ENCODE data around the gene GDPD3. TPM values are rescaled to one million over a fixed set of nuclear protein-coding genes. Genes with fewer than 3 reads are reported as not detected.

Gene GDPD3
- total and polyA plus RNA-seq, 2 of the 13 experiments (the other 11 are each of a cell fraction or from before 2014, with no cell fraction given) = 18.7 to 20.6 TPM

GRCh38 chr16:30068750-30069610 lies 44.4 kb downstream of the GDPD3 start (continued):
- TF ChIP-seq ZFP91 (CRISPR knock-in tag; IDR thresholded peaks at IDR 0.05; ENCODE audit: borderline replicate concordance) = peak; percentile 43; the same call in 1 of the 2 replicates
- TF ChIP-seq GZF1 (CRISPR knock-in tag; IDR thresholded peaks at IDR 0.05) = no peak
- TF ChIP-seq TCF12 (IDR thresholded peaks at IDR 0.05) = no peak
- TF ChIP-seq TCF12 (CRISPR knock-in tag; IDR thresholded peaks at IDR 0.05) = no peak
- TF ChIP-seq SMAD1 (CRISPR knock-in tag; IDR thresholded peaks at IDR 0.05; ENCODE audit: borderline replicate concordance, low read depth) = no peak
- TF ChIP-seq ZNF512 (CRISPR knock-in tag; IDR thresholded peaks at IDR 0.05) = no peak
- TF ChIP-seq RAD21 (CRISPR knock-in tag; IDR thresholded peaks at IDR 0.05) = peak; percentile 42; the same call in 1 of the 2 replicates
- TF ChIP-seq SAFB2 (CRISPR knock-in tag; IDR thresholded peaks at IDR 0.05; ENCODE audit: borderline replicate concordance, low read depth) = no peak
- 0 out of 2 replicates have a peak, but pooled peaks have one; percentile 27 for TF ChIP-seq KLF13 (CRISPR knock-in tag; IDR thresholded peaks at IDR 0.05)
- no peak for TF ChIP-seq FOSL1 (CRISPR knock-in tag; IDR thresholded peaks at IDR 0.05; ENCODE audit: borderline replicate concordance)
- TF ChIP-seq NFIB (CRISPR knock-in tag; IDR thresholded peaks at IDR 0.05; ENCODE audit: borderline replicate concordance) = no peak
- TF ChIP-seq XRCC5 (optimal IDR thresholded peaks at IDR 0.05; ENCODE audit: low read length) = no peak
- TF ChIP-seq ZFYVE20 (CRISPR knock-in tag; IDR thresholded peaks at IDR 0.05; ENCODE audit: borderline replicate concordance, low read depth) = no peak
- no peak for TF ChIP-seq JDP2 (CRISPR knock-in tag; IDR thresholded peaks at IDR 0.05; ENCODE audit: borderline replicate concordance)
- TF ChIP-seq MED13 (CRISPR knock-in tag; IDR thresholded peaks at IDR 0.05) = no peak
- no peak for TF ChIP-seq ZFP41 (CRISPR knock-in tag; IDR thresholded peaks at IDR 0.05; ENCODE audit: borderline replicate concordance)
- TF ChIP-seq ZFP36 (IDR thresholded peaks at IDR 0.05; ENCODE audit: borderline replicate concordance, low read depth, low read length, partially characterized antibody) = no peak
- TF ChIP-seq ZNF441 (CRISPR knock-in tag; IDR thresholded peaks at IDR 0.05; ENCODE audit: borderline replicate concordance) = no peak
- TF ChIP-seq ZNF276 (CRISPR knock-in tag; IDR thresholded peaks at IDR 0.05; ENCODE audit: low read depth) = no peak; the same call in 1 of the 2 replicates
- peak; percentile 18; the same call in 1 of the 2 replicates for TF ChIP-seq HDAC2 (CRISPR knock-in tag; IDR thresholded peaks at IDR 0.05)
- no peak for TF ChIP-seq EZH2 (conservative IDR thresholded peaks at IDR 0.05; ENCODE audit: low read depth, low read length)
- no peak for TF ChIP-seq ZNF558 (CRISPR knock-in tag; IDR thresholded peaks at IDR 0.05; ENCODE audit: borderline replicate concordance)
- TF ChIP-seq ZNF264 (CRISPR knock-in tag; IDR thresholded peaks at IDR 0.05) = no peak
- TF ChIP-seq CENPT (CRISPR knock-in tag; IDR thresholded peaks at IDR 0.05; ENCODE audit: low read depth) = no peak
- no peak for TF ChIP-seq ZNF589 (CRISPR knock-in tag; conservative IDR thresholded peaks at IDR 0.05)
- no peak for TF ChIP-seq SIX1 (CRISPR knock-in tag; IDR thresholded peaks at IDR 0.05; ENCODE audit: borderline replicate concordance)

Data from HepG2 (cell line).